HG03139 (cell line): ENCODE measurements around the gene GALNT5.

Source experiments
- ATAC-seq: cut with Tn5 transposase; IDR thresholded peaks from one replicate; pipeline ENCODE4 v1.9.1; 2021; ENCODE audit not compliant: unreplicated experiment

The GALNT5 gene

GRCh38 chr2:157283468-157283867 is 26.0 kb downstream of the GALNT5 start:
- no peak for ATAC-seq

- no peak for ATAC-seq
These were observed 29.7 kb downstream of the GALNT5 start for GRCh38 chr2:157287160-157287559.

- ATAC-seq = no peak
These were observed 33.0 kb downstream of the GALNT5 start for GRCh38 chr2:157290525-157290924.

- no peak for ATAC-seq
These were observed 33.5 kb downstream of the GALNT5 start for GRCh38 chr2:157291018-157291417.

- no peak for ATAC-seq
These were observed 35.3 kb downstream of the GALNT5 start for GRCh38 chr2:157292853-157293252.

GRCh38 chr2:157296490-157296889 is 39.0 kb downstream of the GALNT5 start:
- no peak for ATAC-seq

GRCh38 chr2:157296958-157297357 is 39.5 kb downstream of the GALNT5 start:
- no peak for ATAC-seq

GRCh38 chr2:157301307-157301706 is 43.8 kb downstream of the GALNT5 start:
- ATAC-seq = no peak

- ATAC-seq = peak; percentile 77
These were observed 45.1 kb downstream of the GALNT5 start for GRCh38 chr2:157302492-157303099.

GRCh38 chr2:157303612-157304011 is 46.1 kb downstream of the GALNT5 start:
- no peak for ATAC-seq

GRCh38 chr2:157304811-157305722 is 47.6 kb downstream of the GALNT5 start:
- no peak for ATAC-seq

GRCh38 chr2:157305723-157306110 is 48.2 kb downstream of the GALNT5 start:
- no peak for ATAC-seq

- ATAC-seq = no peak
These were observed 49.5 kb downstream of the GALNT5 start for GRCh38 chr2:157307021-157307420.

- ATAC-seq = no peak
These were observed 52.4 kb downstream of the GALNT5 start for GRCh38 chr2:157309878-157310277.

- no peak for ATAC-seq
These were observed 54.2 kb downstream of the GALNT5 start for GRCh38 chr2:157311706-157312105.

GRCh38 chr2:157312866-157313486 is 55.5 kb downstream of the GALNT5 start:
- peak; percentile 43 for ATAC-seq

GRCh38 chr2:157315901-157316300 is 58.4 kb downstream of the GALNT5 start:
- ATAC-seq = no peak

GRCh38 chr2:157318884-157319283 is 61.4 kb downstream of the GALNT5 start:
- ATAC-seq = no peak

- ATAC-seq = no peak
These were observed 62.3 kb downstream of the GALNT5 start for GRCh38 chr2:157319795-157320194.

- ATAC-seq = no peak
These were observed 62.9 kb downstream of the GALNT5 start for GRCh38 chr2:157320409-157320808.

- ATAC-seq = no peak
These were observed 64.0 kb downstream of the GALNT5 start for GRCh38 chr2:157321466-157321865.

- ATAC-seq = no peak
These were observed 64.9 kb downstream of the GALNT5 start for GRCh38 chr2:157322432-157322831.
